HepG2 (cell line): Measurements from ENCODE around the gene EFEMP2. TPM values are rescaled to one million over a fixed set of nuclear protein-coding genes. Genes with fewer than 3 reads are reported as not detected.

Source experiments
- ARNT2 ChIP-seq: sonication (generic); formaldehyde crosslinking; IDR thresholded peaks from 2 replicates; pipeline ENCODE4 v1.8.0; 2022; ENCODE audit warnings: mild to moderate bottlenecking, low read depth, missing genetic modification reagents, moderate library complexity
- ATRX ChIP-seq: sonication (generic); formaldehyde crosslinking; IDR thresholded peaks from 2 replicates; pipeline ENCODE4 v1.4.0; 2020; ENCODE audit warnings: missing genetic modification reagents, borderline replicate concordance
- CCAR2 ChIP-seq: fragments of 200-400 bp; formaldehyde crosslinking; optimal IDR thresholded peaks from 2 replicates; pipeline ENCODE3; 2018; ENCODE audit warnings: low read depth, mild to moderate bottlenecking, low read length, moderate library complexity
- CEBPG ChIP-seq: IDR thresholded peaks from 2 replicates; pipeline ENCODE4 v1.6.1; 2016
- CHD4 ChIP-seq: fragments of 200-600 bp; sonication (generic); IDR thresholded peaks from 2 replicates; pipeline ENCODE4 v1.7.0; 2017; ENCODE audit warnings: mild to moderate bottlenecking, low read length, borderline replicate concordance
- DMAP1 ChIP-seq: IDR thresholded peaks from 2 replicates; pipeline ENCODE4 v1.6.1; 2016
- ELF3 ChIP-seq: IDR thresholded peaks from 2 replicates; pipeline ENCODE4 v1.6.1; 2016; ENCODE audit warnings: missing genetic modification reagents, missing compliant biosample characterization
- GTF2F1 ChIP-seq: fragments of 150-350 bp; IDR thresholded peaks from 2 replicates; pipeline ENCODE4 v1.6.1; 2014; ENCODE audit warnings: low read length
- HES4 ChIP-seq: sonication (generic); formaldehyde crosslinking; IDR thresholded peaks from 2 replicates; pipeline ENCODE4 v1.9.0; 2021; ENCODE audit warnings: mild to moderate bottlenecking, missing genetic modification reagents, borderline replicate concordance
- ISX ChIP-seq: sonication (generic); formaldehyde crosslinking; conservative IDR thresholded peaks from 2 replicates; pipeline ENCODE4 v1.5.0; 2020; ENCODE audit warnings: missing genetic modification reagents
- KMT2A ChIP-seq: sonication (generic); formaldehyde crosslinking; IDR thresholded peaks from 2 replicates; pipeline ENCODE4 v1.4.0; 2020; ENCODE audit warnings: missing genetic modification reagents
- MLX ChIP-seq: IDR thresholded peaks from 2 replicates; pipeline ENCODE4 v1.6.1; 2016
- NAIF1 ChIP-seq: sonication (generic); formaldehyde crosslinking; IDR thresholded peaks from 2 replicates; pipeline ENCODE4 v1.5.0; 2020; ENCODE audit warnings: mild to moderate bottlenecking, missing genetic modification reagents, borderline replicate concordance
- NCOA1 ChIP-seq: sonication (generic); formaldehyde crosslinking; IDR thresholded peaks from 2 replicates; pipeline ENCODE4 v1.9.0; 2021; ENCODE audit warnings: missing genetic modification reagents
- PHF8 ChIP-seq: sonication (generic); formaldehyde crosslinking; IDR thresholded peaks from 2 replicates; pipeline ENCODE4 v1.5.0; 2020; ENCODE audit warnings: missing genetic modification reagents
- TCF7 ChIP-seq: sonication (generic); IDR thresholded peaks from 2 replicates; pipeline ENCODE4 v1.6.1; 2016; ENCODE audit warnings: antibody characterized with exemption, low read depth
- TOE1 ChIP-seq: sonication (generic); formaldehyde crosslinking; IDR thresholded peaks from 2 replicates; pipeline ENCODE4 v1.4.0; 2020; ENCODE audit warnings: mild to moderate bottlenecking, missing genetic modification reagents
- U2AF1 ChIP-seq: fragments of 200-400 bp; formaldehyde crosslinking; optimal IDR thresholded peaks from 2 replicates; pipeline ENCODE3; 2017; ENCODE audit warnings: mild to moderate bottlenecking, low read depth, low read length
- ZBTB7B ChIP-seq: sonication (generic); formaldehyde crosslinking; IDR thresholded peaks from 2 replicates; pipeline ENCODE4 v1.4.0; 2020; ENCODE audit warnings: missing genetic modification reagents
- ZKSCAN8 ChIP-seq: IDR thresholded peaks from 2 replicates; pipeline ENCODE4 v1.6.1; 2016; ENCODE audit warnings: borderline replicate concordance, missing genetic modification reagents, missing compliant biosample characterization
- ZNF142 ChIP-seq: sonication (generic); formaldehyde crosslinking; IDR thresholded peaks from 2 replicates; pipeline ENCODE4 v1.4.0; 2020; ENCODE audit warnings: missing genetic modification reagents
- ZNF513 ChIP-seq: sonication (generic); formaldehyde crosslinking; conservative IDR thresholded peaks from 2 replicates; pipeline ENCODE4 v1.5.0; 2020; ENCODE audit warnings: missing genetic modification reagents
- ZSCAN29 ChIP-seq: sonication (generic); formaldehyde crosslinking; conservative IDR thresholded peaks from 2 replicates; pipeline ENCODE4 v1.4.0; 2020; ENCODE audit warnings: mild to moderate bottlenecking, missing genetic modification reagents
- ZXDC ChIP-seq: sonication (generic); formaldehyde crosslinking; IDR thresholded peaks from 2 replicates; pipeline ENCODE4 v1.5.0; 2020; ENCODE audit warnings: mild to moderate bottlenecking, missing genetic modification reagents
- polyA plus RNA-seq, 8 experiments: library from polyadenylated mRNA; depleted of rRNA in 3 of 8; stranded (reverse) in 7 of 8; unstranded in 1 of 8; fragments of >200 nt; fragmentation: Illumina TruSeq in 4 of 8; extraction: Trizol in 4 of 8; gene quantifications; 2 replicates each; pipeline versions ENCODE4 v1.2.1 to v1.2.3, GENCODE V29; 2011 to 2016; ENCODE audit warnings: low read depth in 4 of 8, missing spikeins in 1 of 8, mixed read lengths in 1 of 8; ENCODE audit not compliant: insufficient read depth in 1 of 8
- total RNA-seq, 5 experiments: library from RNA; depleted of rRNA; stranded (reverse); fragments of >200 nt; fragmentation: Illumina TruSeq; extraction: Trizol; gene quantifications; 2 replicates each; pipeline ENCODE4 v1.2.3, GENCODE V29; 2016; ENCODE audit warnings: low read depth in 1 of 5

EFEMP2 gene
- total and polyA plus RNA-seq, 2 of the 13 experiments (the other 11 are each of a cell fraction or from before 2014, with no cell fraction given): 7.4 to 29.7 TPM

- TF ChIP-seq CHD4: no peak
- no peak for TF ChIP-seq ZSCAN29 (CRISPR knock-in tag)
- TF ChIP-seq ZNF513 (CRISPR knock-in tag): no peak
- no peak for TF ChIP-seq DMAP1
- TF ChIP-seq ZKSCAN8: no peak
- no peak for TF ChIP-seq TCF7
- TF ChIP-seq MLX (CRISPR knock-in tag): no peak
- TF ChIP-seq NCOA1 (CRISPR knock-in tag): no peak
- TF ChIP-seq NAIF1 (CRISPR knock-in tag): no peak
- TF ChIP-seq ZXDC: no peak
- TF ChIP-seq ARNT2 (CRISPR knock-in tag): no peak
- no peak for TF ChIP-seq ELF3 (CRISPR knock-in tag)
- no peak for TF ChIP-seq HES4 (CRISPR knock-in tag)
- no peak for TF ChIP-seq GTF2F1
- no peak for TF ChIP-seq ZNF142 (CRISPR knock-in tag)
- no peak for TF ChIP-seq KMT2A
- no peak for TF ChIP-seq PHF8 (CRISPR knock-in tag)
- no peak for TF ChIP-seq ZBTB7B (CRISPR knock-in tag)
- TF ChIP-seq ISX (CRISPR knock-in tag): no peak
- TF ChIP-seq CCAR2: no peak
- TF ChIP-seq ATRX: no peak
- no peak for TF ChIP-seq CEBPG (CRISPR knock-in tag)
- no peak for TF ChIP-seq U2AF1
- TF ChIP-seq TOE1 (CRISPR knock-in tag): no peak
These were observed 43.2 kb upstream of the EFEMP2 start (continued) for GRCh38 chr11:65915821-65916251.
